Parathyroid adenoma (tissue), 2 donors: ENCODE data around the gene FBXO28.
"Not testable (repeated sequence)": the region's sequence is repeated elsewhere in the genome, so short reads cannot be mapped to it uniquely, and the experiment has no call there.

Experiments
- H2AFZ ChIP-seq: fragments of 300-600 bp; sonication (generic); one replicate; pipeline ENCODE4 v1.7.0; 2017; ENCODE audit warnings: antibody characterized with exemption, mild to moderate bottlenecking
- H3K27ac ChIP-seq: fragments of 300-600 bp; sonication (generic); one replicate; pipeline ENCODE4 v1.7.0; 2017
- H3K27me3 ChIP-seq: fragments of 300-600 bp; sonication (generic); one replicate; pipeline ENCODE4 v1.7.0; 2017; ENCODE audit warnings: low read length; ENCODE audit not compliant: control insufficient read depth, insufficient read depth
- H3K36me3 ChIP-seq: fragments of 300-600 bp; sonication (generic); one replicate; pipeline ENCODE4 v1.7.0; 2017; ENCODE audit warnings: low read length; ENCODE audit not compliant: control insufficient read depth, insufficient read depth
- H3K4me1 ChIP-seq: fragments of 300-600 bp; sonication (generic); one replicate; pipeline ENCODE4 v1.7.0; 2017; ENCODE audit warnings: control low read depth
- H3K4me2 ChIP-seq: fragments of 300-600 bp; sonication (generic); one replicate; pipeline ENCODE4 v1.7.0; 2017; ENCODE audit warnings: low read length
- H3K4me3 ChIP-seq: fragments of 300-600 bp; sonication (generic); one replicate; pipeline ENCODE4 v1.7.0; 2017; ENCODE audit warnings: low read depth, low read length
- H3K79me2 ChIP-seq: fragments of 300-600 bp; sonication (generic); one replicate; pipeline ENCODE4 v1.7.0; 2017; ENCODE audit warnings: control low read depth
- H3K9ac ChIP-seq: fragments of 300-600 bp; sonication (generic); one replicate; pipeline ENCODE4 v1.7.0; 2017; ENCODE audit warnings: mild to moderate bottlenecking
- H3K9me3 ChIP-seq: fragments of 300-600 bp; sonication (generic); one replicate; pipeline ENCODE4 v1.7.0; 2017; ENCODE audit warnings: low read length; ENCODE audit not compliant: control insufficient read depth
- CTCF ChIP-seq: fragments of 300-600 bp; sonication (generic); IDR thresholded peaks from one replicate; pipeline ENCODE4 v1.7.0; 2017; ENCODE audit warnings: antibody characterized with exemption, mild to moderate bottlenecking
- donor health status: primary hyperparathyroidism.

Gene FBXO28

GRCh38 chr1:224201853-224202252 is 87.9 kb downstream of the FBXO28 start:
- H3K9me3 ChIP-seq: no peaks in the 10 kb centered on the region
- H2AFZ ChIP-seq: no peak overlapping the region
- no peak for TF ChIP-seq CTCF
- H3K4me2 ChIP-seq: no peak overlapping the region
- no peak overlapping the region for H3K27ac ChIP-seq
- no peaks in the 10 kb centered on the region for H3K79me2 ChIP-seq
- no peak overlapping the region for H3K4me3 ChIP-seq
- H3K27me3 ChIP-seq: no peaks in the 10 kb centered on the region
- no peak overlapping the region for H3K9ac ChIP-seq
- no peaks in the 10 kb centered on the region for H3K36me3 ChIP-seq
- H3K4me1 ChIP-seq: no peaks in the 10 kb centered on the region

GRCh38 chr1:224203243-224204016 is 89.5 kb downstream of the FBXO28 start:
- no peak for TF ChIP-seq CTCF
- no peaks in the 10 kb centered on the region for H3K4me1 ChIP-seq
- no peaks in the 10 kb centered on the region for H3K9me3 ChIP-seq
- H3K4me3 ChIP-seq: no peak overlapping the region
- no peaks in the 10 kb centered on the region for H3K27me3 ChIP-seq
- H2AFZ ChIP-seq: no peak overlapping the region
- no peak overlapping the region for H3K4me2 ChIP-seq
- no peaks in the 10 kb centered on the region for H3K36me3 ChIP-seq
- H3K79me2 ChIP-seq: no peaks in the 10 kb centered on the region
- H3K27ac ChIP-seq: no peak overlapping the region
- no peak overlapping the region for H3K9ac ChIP-seq

DNA sequence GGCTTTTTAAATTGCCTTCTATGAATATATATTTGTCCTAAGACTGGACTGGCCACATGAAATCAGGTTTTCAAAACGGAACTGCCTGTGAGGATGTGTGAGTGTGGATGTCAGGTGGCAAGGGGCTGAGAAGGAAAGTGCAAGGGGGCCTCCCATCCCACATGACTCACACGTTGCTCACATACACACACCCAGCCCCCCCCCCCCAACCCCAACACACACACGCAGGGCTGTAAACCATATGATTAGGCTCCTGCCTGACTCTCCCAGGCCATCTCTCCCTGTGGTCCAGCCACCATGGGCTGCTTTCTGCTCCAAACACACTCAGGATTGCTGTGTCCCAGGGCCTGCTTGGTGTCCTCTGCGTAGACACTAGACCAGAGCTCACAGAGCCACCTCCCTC is 91.5 kb downstream of the FBXO28 start:
- Histone ChIP-seq H3K9ac (no peak overlapping the region), H3K9me3 (no peaks in the 10 kb centered on the region), H3K27ac (no peak overlapping the region), H3K27me3 (no peaks in the 10 kb centered on the region), H3K4me2 (no peak overlapping the region), H2AFZ (no peak overlapping the region), H3K4me3 (no peak overlapping the region), H3K4me1 (no peaks in the 10 kb centered on the region), H3K36me3 (no peaks in the 10 kb centered on the region), H3K79me2 (no peaks in the 10 kb centered on the region)
- no peak for TF ChIP-seq CTCF

DNA sequence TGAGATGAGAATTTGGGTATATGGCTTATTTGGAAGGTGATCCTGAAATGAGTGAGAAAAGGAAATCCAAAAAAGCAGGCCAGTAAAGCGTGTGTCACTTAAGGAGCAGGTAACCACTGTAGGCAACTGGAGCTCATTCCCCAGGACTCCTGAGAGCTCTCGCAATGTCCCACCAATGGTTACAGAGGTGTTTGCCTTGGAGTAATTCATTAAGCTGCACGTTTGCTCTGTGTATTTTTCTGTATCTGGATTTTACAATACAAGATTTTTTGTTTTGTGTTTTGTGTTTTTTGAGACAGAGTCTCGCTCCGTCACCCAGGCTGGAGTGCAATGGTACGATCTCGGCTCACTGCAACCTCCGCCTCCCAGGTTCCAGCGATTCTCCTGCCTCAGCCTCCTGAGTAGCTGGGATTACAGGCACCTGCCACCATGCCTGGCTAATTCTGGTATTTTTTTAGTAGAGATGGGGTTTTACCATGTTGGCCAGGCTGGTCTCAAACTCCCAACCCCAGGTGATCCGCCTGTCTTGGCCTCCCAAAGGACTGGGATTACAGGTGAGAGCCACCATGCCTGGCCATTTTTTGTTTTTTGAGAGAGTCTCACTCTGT is 92.1 kb downstream of the FBXO28 start:
- H3K4me2 ChIP-seq, H2AFZ ChIP-seq, H3K9me3 ChIP-seq, H3K79me2 ChIP-seq, H3K27ac ChIP-seq, H3K27me3 ChIP-seq, H3K9ac ChIP-seq, H3K36me3 ChIP-seq, H3K4me3 ChIP-seq, H3K4me1 ChIP-seq: not testable (repeated sequence)

DNA sequence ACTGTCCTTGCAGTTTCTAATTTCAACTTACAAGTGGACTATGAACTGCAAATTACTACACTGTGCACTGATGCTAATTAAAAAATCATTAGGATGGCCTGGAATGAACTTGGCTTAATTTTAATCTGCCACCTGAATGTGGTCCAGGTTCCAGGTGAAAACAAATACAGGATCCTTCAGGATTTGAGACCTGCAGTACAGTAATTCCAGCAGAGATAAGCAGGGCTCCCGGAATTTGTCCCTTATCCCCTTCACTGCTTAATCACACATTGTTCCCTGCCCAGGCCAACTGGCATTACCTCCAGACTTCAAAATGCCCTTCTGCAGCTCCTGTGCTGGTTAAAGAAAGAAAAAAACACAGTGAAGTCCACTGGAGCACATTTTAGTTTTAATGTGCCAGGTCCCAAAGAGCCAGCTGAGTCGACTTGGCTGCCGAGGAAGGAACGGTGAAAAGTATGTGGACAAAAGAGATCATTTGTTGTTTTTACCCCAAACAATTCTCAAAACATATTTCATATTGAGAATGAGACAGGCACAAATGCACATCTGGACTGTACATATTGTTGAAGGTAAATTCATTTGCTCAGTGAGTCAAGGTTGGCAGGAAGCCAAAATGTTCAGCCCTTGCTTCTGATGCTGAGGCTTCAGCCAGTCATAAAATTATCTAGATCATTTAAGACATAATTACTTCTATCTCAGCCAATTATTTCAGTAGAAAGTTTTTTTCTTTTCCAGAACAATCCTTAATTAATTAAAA is 97.5 kb downstream of the FBXO28 start:
- no peak for TF ChIP-seq CTCF
- no peaks in the 10 kb centered on the region for H3K4me1 ChIP-seq
- H3K79me2 ChIP-seq: no peaks in the 10 kb centered on the region
- H3K27ac ChIP-seq: no peak overlapping the region
- no peaks in the 10 kb centered on the region for H3K9me3 ChIP-seq
- H2AFZ ChIP-seq: no peak overlapping the region
- no peak overlapping the region for H3K4me2 ChIP-seq
- H3K9ac ChIP-seq: no peak overlapping the region
- H3K27me3 ChIP-seq: no peaks in the 10 kb centered on the region
- H3K4me3 ChIP-seq: no peak overlapping the region
- no peaks in the 10 kb centered on the region for H3K36me3 ChIP-seq
